Measurements from ENCODE around the gene ANTXR1. TPM values are rescaled to one million over a fixed set of nuclear protein-coding genes. Genes with fewer than 3 reads are reported as not detected.

ANTXR1 gene
- total and polyA plus RNA-seq, 2 of the 8 experiments (the other 6 are each of a cell fraction or from before 2014, with no cell fraction given), result 15.8 to 44.3 TPM

GRCh38 chr2:69162057-69162456, 149.1 kb downstream of the ANTXR1 start:
- H3K18ac ChIP-seq (ENCODE audit: extremely low read depth, low read length), result no peak overlapping the region
- peaks cover 0 to 11% (median 5%) of the 10 kb centered on the region in 4 experiments; a peak in 2 of 7 replicates for H3K4me1 ChIP-seq (replicated peaks in 1 of 4; ENCODE audit: control insufficient read depth in 3 of 4, insufficient read depth in 4 of 4, low read length in 3 of 4)
- no peak overlapping the region for H2BK20ac ChIP-seq (ENCODE audit: low read length)
- no peak overlapping the region for H2BK5ac ChIP-seq (ENCODE audit: low read depth, low read length)
- no peaks in the 10 kb centered on the region for H3K36me3 ChIP-seq (ENCODE audit: control insufficient read depth in 2 of 4, insufficient read depth in 4 of 4, low read length in 3 of 4)
- TF ChIP-seq YY1 (IDR thresholded peaks at IDR 0.05; ENCODE audit: low read depth, low read length) (no peak), TEAD4 (IDR thresholded peaks at IDR 0.05; ENCODE audit: low read depth, low read length) (no peak), E2F6 (IDR thresholded peaks at IDR 0.05) (no peak)
- H3K23ac ChIP-seq (ENCODE audit: insufficient read length), result no peak overlapping the region
- no peak overlapping the region for H2BK12ac ChIP-seq (ENCODE audit: low read depth, low read length)
- no peaks in the 10 kb centered on the region for H3K9me3 ChIP-seq (ENCODE audit: insufficient read depth in 2 of 2, low read depth in 1 of 2, low read length in 1 of 2)
- H4K8ac ChIP-seq (ENCODE audit: extremely low read depth, insufficient read depth, low read length), result no peak overlapping the region
- ChIA-PET POLR2A (ENCODE audit: partially characterized antibody) (no interaction called here), CTCF (ENCODE audit: partially characterized antibody) (interaction anchor here (0.6 to 3.2 kb wide), 6 partner anchors 11 to 392 kb away, joined by 3 to 22 read pairs (median 4); no protein-coding TSS in a partner anchor)
- no peaks in the 10 kb centered on the region for H3K27me3 ChIP-seq (replicated peaks in 1 of 4; ENCODE audit: control insufficient read depth in 3 of 4, extremely low read depth in 1 of 4, insufficient read depth in 3 of 4, low read length in 3 of 4)
- no peak overlapping the region for H2AFZ ChIP-seq (ENCODE audit: low read length)
- no peak overlapping the region for H3K4me3 ChIP-seq (ENCODE audit: extremely low read depth in 1 of 4, insufficient read depth in 2 of 4, low read depth in 3 of 4, low read length in 4 of 4)
- H3K79me2 ChIP-seq (ENCODE audit: control insufficient read depth in 1 of 2, insufficient read depth in 2 of 2, low read length in 2 of 2), result no peaks in the 10 kb centered on the region
- no peak overlapping the region for H3K27ac ChIP-seq (ENCODE audit: low read depth, low read length)
- H4K20me1 ChIP-seq (replicated peaks in 1 of 2; ENCODE audit: control insufficient read depth in 1 of 2, insufficient read depth in 2 of 2, low read length in 2 of 2), result no peaks in the 10 kb centered on the region
- H3K4ac ChIP-seq (replicated peaks; ENCODE audit: insufficient read length, low read depth, low read length), result no peak overlapping the region
- H3K79me1 ChIP-seq (ENCODE audit: low read depth, low read length), result no peaks in the 10 kb centered on the region
- no peak overlapping the region for H3K56ac ChIP-seq (replicated peaks; ENCODE audit: insufficient read length, low read depth, low read length)
- no peak overlapping the region for H3K4me2 ChIP-seq (ENCODE audit: insufficient read depth in 1 of 2, low read depth in 2 of 2, low read length in 2 of 2)
- H3K14ac ChIP-seq (ENCODE audit: insufficient read length), result no peak overlapping the region
- no peak overlapping the region for H2BK120ac ChIP-seq (replicated peaks; ENCODE audit: low read depth, low read length)
- H3K23me2 ChIP-seq (ENCODE audit: low read depth, low read length), result no peaks in the 10 kb centered on the region
- H3K9ac ChIP-seq (replicated peaks in 1 of 4; ENCODE audit: extremely low read depth in 1 of 4, low read depth in 3 of 4, low read length in 3 of 4), result no peak overlapping the region
- DNase-seq (ENCODE audit: low read depth in 1 of 2, low spot score in 2 of 2) (no peak), FAIRE-seq (no peak)
- no peak overlapping the region for H2BK15ac ChIP-seq (ENCODE audit: low read length)
- no peak overlapping the region for H4K91ac ChIP-seq (replicated peaks; ENCODE audit: insufficient read length, low read length)
- no peak overlapping the region for H4K5ac ChIP-seq (ENCODE audit: insufficient read length, low read depth, low read length)
- no peak overlapping the region for H2AK5ac ChIP-seq (ENCODE audit: low read depth, low read length)

All from H1 (cell line).